Gastrocnemius medialis (tissue), 4 donors: ENCODE measurements around the gene RYR1. TPM values are rescaled to one million over a fixed set of nuclear protein-coding genes. Genes with fewer than 3 reads are reported as not detected.
"Not testable (repeated sequence)": the region's sequence is repeated elsewhere in the genome, so short reads cannot be mapped to it uniquely, and the experiment has no call there.

Source experiments
- ATAC-seq, 2 donors: fragments of 150-250 bp; one replicate each; pipeline ENCODE4 v1.9.1; 2016
- DNase-seq, 2 donors: peaks; one replicate each; pipeline ENCODE4 v3.0.0-alpha.2; 2019
- H3K27ac ChIP-seq, 4 donors: fragments of 200-600 bp; sonication (generic); 1 replicate in 1 of 4; 2 replicates in 3 of 4; pipeline ENCODE4 v1.5.1; 2016 to 2018; ENCODE audit warnings: mild to moderate bottlenecking in 2 of 4, moderate library complexity in 1 of 4
- H3K27me3 ChIP-seq, 3 donors: fragments of 200-600 bp; sonication (generic) in 2 of 3; 1 replicate in 1 of 3; 2 replicates in 2 of 3; pipeline versions ENCODE4 v1.5.1 to v1.6.0; 2016 to 2019; ENCODE audit warnings: mild to moderate bottlenecking in 1 of 3, moderate library complexity in 1 of 3
- H3K36me3 ChIP-seq, 2 donors: fragments of 200-600 bp; sonication (generic) in 1 of 2; one replicate each; pipeline ENCODE4 v1.5.1; 2017 to 2018
- H3K4me1 ChIP-seq, 2 donors: fragments of 200-600 bp; sonication (generic) in 1 of 2; one replicate each; pipeline ENCODE4 v1.5.1; 2016 to 2017; ENCODE audit warnings: mild to moderate bottlenecking in 2 of 2
- H3K4me3 ChIP-seq, 4 donors: fragments of 200-600 bp; sonication (generic) in 3 of 4; 1 replicate in 1 of 4; 2 replicates in 3 of 4; pipeline ENCODE4 v1.5.1; 2016 to 2019; ENCODE audit warnings: mild to moderate bottlenecking in 2 of 4
- H3K9me3 ChIP-seq, 3 donors: fragments of 200-600 bp; sonication (generic) in 2 of 3; 1 replicate in 1 of 3; 2 replicates in 2 of 3; pipeline ENCODE4 v1.5.1; 2016 to 2019
- CTCF ChIP-seq, 5 experiments: fragments of 450-650 bp in 3 of 5; fragments of 200-600 bp in 2 of 5; sonication (generic) in 2 of 5; IDR thresholded peaks in 4 of 5; conservative IDR thresholded peaks in 1 of 5; 1 replicate in 4 of 5; 2 replicates in 1 of 5; pipeline ENCODE4 v1.5.1; 2016 to 2019; ENCODE audit warnings: antibody characterized with exemption in 5 of 5, mild to moderate bottlenecking in 3 of 5, moderate library complexity in 3 of 5
- POLR2A ChIP-seq, 2 donors: fragments of 450-650 bp; IDR thresholded peaks; one replicate each; pipeline ENCODE4 v1.6.1; 2017; ENCODE audit warnings: antibody characterized with exemption in 2 of 2, mild to moderate bottlenecking in 2 of 2, moderate library complexity in 2 of 2
- in situ Hi-C, 4 donors: fragments of 200-750 bp; cut with MboI; loops; one replicate each; pipeline versions ENCODE4 v1.15.0 to v1.8.0; 2017; ENCODE audit warnings: low sequenced_read_pairs in 4 of 4
- intact Hi-C: fragments of 100-400 bp; cut with DNase I; formaldehyde crosslinking; loops from one replicate; pipeline ENCODE4 v1.15.1; 2023; ENCODE audit warnings: low total_unique reads
- total RNA-seq, 4 donors: library from RNA; depleted of rRNA; stranded (reverse); fragments of >200 nt; gene quantifications; one replicate each; pipeline versions ENCODE4 v1.1.0 to v1.2.3, GENCODE V29; 2016

The RYR1 gene
- total RNA-seq, 4 donors from 2014 or later, result 607 to 831 (median 724) TPM

DNA sequence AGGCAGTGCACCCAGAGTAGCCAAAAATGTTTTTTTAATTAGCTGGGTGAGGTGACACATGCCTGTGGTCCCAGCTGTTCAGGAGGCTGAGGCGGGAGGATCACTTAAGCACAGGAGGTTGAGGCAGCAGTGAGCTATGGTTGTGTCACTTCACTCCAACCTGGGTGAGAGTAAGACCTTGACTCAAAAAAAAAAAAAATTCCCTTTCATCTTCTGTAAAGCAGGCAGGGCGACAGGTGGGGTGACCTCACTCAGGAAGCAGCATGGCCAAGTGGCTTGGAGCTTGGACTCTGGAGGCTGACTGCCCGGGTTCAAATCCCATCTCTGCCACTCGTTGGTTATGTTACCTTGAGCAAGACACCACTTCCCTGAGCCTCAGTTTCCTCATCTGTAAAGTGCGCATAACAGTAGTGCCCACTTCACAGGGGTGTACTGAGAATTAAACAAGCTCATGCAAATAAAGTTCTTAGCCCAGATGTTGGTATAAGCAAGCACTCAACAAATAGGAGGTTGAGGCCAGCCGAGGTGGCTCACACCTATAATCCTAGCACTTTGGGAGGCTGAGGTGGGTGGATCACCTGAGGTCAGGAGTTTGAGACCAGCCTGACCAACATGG, 136.0 kb downstream of the RYR1 start:
- H3K9me3 ChIP-seq, result no peaks in the 10 kb centered on the region
- ATAC-seq, result no peak

DNA sequence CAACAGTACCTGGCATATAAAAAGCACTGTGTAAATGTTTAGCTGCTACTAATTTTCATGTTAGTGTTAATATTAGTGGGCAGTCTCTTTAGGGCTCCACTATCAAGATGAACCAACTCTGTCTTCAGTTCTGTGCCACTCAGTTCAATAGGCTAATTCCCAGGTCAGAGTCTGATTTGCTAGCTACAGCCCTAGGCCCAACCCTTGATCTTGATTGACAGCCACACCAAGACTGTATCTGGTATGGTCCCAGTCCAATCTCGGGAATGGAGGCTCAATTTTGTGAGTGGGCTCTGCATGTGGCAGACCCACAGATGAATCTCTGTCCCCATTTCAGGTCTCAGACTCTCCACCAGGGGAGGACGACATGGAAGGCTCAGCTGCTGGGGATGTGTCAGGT, 138.2 kb downstream of the RYR1 start:
- ATAC-seq, result no peak
- no peak for DNase-seq
- peaks cover 0 to 98% of the 10 kb centered on the region in 2 donors for H3K36me3 ChIP-seq
- H3K27ac ChIP-seq, result peak overlapping the region in 2 of 4 donors; percentile 51 to 62
- intact Hi-C loops, result loop anchor here (1.0 kb wide), 1 partner anchor 58 kb away; no protein-coding TSS in a partner anchor
- in situ Hi-C loops, result no loop called here
- H3K9me3 ChIP-seq, result no peaks in the 10 kb centered on the region
- no peaks in the 10 kb centered on the region for H3K27me3 ChIP-seq
- no peak for TF ChIP-seq POLR2A (IDR thresholded peaks at IDR 0.05)
- no peak for TF ChIP-seq CTCF (IDR thresholded peaks at IDR 0.05 in 4 of 5, conservative IDR thresholded peaks at IDR 0.05 in 1 of 5)
- no peaks in the 10 kb centered on the region for H3K4me1 ChIP-seq
- H3K4me3 ChIP-seq, result no peak overlapping the region

More for the DNA sequence above, 136.0 kb downstream of the RYR1 start:
- Histone ChIP-seq H3K27me3 (no peaks in the 10 kb centered on the region), H3K4me1 (no peaks in the 10 kb centered on the region), H3K36me3 (peaks cover 0 to 89% of the 10 kb centered on the region in 2 donors), H3K4me3 (no peak overlapping the region), H3K27ac (peak overlapping the region; percentile 12 to 62 (median 44))
- no peak for DNase-seq
- TF ChIP-seq CTCF (IDR thresholded peaks at IDR 0.05 in 4 of 5, conservative IDR thresholded peaks at IDR 0.05 in 1 of 5), result no peak
- TF ChIP-seq POLR2A (IDR thresholded peaks at IDR 0.05), result no peak
- in situ Hi-C loops, result no loop called here
- intact Hi-C loops, result loop anchor here (5.0 kb wide), 1 partner anchor 42 kb away; no protein-coding TSS in a partner anchor

GRCh38 chr19:38577826-38578225, 144.3 kb downstream of the RYR1 start:
- H3K27ac ChIP-seq, result peak overlapping the region; percentile 37 to 80 (median 59)
- no peaks in the 10 kb centered on the region for H3K27me3 ChIP-seq
- H3K9me3 ChIP-seq, result no peaks in the 10 kb centered on the region
- TF ChIP-seq POLR2A (IDR thresholded peaks at IDR 0.05) (no peak), CTCF (IDR thresholded peaks at IDR 0.05 in 4 of 5, conservative IDR thresholded peaks at IDR 0.05 in 1 of 5) (no peak)
- no peak overlapping the region for H3K4me3 ChIP-seq
- intact Hi-C loops, result no loop called here
- peaks cover 0 to 93% of the 10 kb centered on the region in 2 donors for H3K36me3 ChIP-seq
- peak in 1 of 2 donors; percentile 7 for ATAC-seq
- in situ Hi-C loops, result no loop called here
- DNase-seq, result peak in 1 of 2 donors; percentile 54
- H3K4me1 ChIP-seq, result no peaks in the 10 kb centered on the region

GRCh38 chr19:38579304-38579703, 145.8 kb downstream of the RYR1 start:
- H3K9me3 ChIP-seq, H3K4me3 ChIP-seq, intact Hi-C loops, H3K4me1 ChIP-seq, H3K27me3 ChIP-seq, in situ Hi-C loops: not testable (repeated sequence)
- peaks cover 0 to 91% of the 10 kb centered on the region in 2 donors for H3K36me3 ChIP-seq
- peak overlapping the region; percentile 37 to 80 (median 52) for H3K27ac ChIP-seq
- ATAC-seq (peak; percentile 37 to 86), DNase-seq (peak; percentile 66 to 92)

- Histone ChIP-seq H3K27me3 (no peaks in the 10 kb centered on the region), H3K36me3 (peaks cover 0 to 90% of the 10 kb centered on the region in 2 donors), H3K27ac (peak overlapping the region in 2 of 4 donors; percentile 2 to 65), H3K9me3 (no peaks in the 10 kb centered on the region), H3K4me1 (no peaks in the 10 kb centered on the region), H3K4me3 (no peak overlapping the region)
- ATAC-seq (no peak), DNase-seq (no peak)
- intact Hi-C loops (no loop called here), in situ Hi-C loops (no loop called here)
- TF ChIP-seq CTCF (IDR thresholded peaks at IDR 0.05 in 4 of 5, conservative IDR thresholded peaks at IDR 0.05 in 1 of 5) (no peak), POLR2A (IDR thresholded peaks at IDR 0.05) (no peak)
Measured at GRCh38 chr19:38580080-38580479, 146.6 kb downstream of the RYR1 start.
